Activated T-helper 2 cell treated with anti-CD3 and anti-CD28 coated beads, Interferon-gamma antibody, Interleukin-2, Interleukin-4, amounts not matched to agents 10 μg/mL and 5 μg/mL and 100 μg/mL, durations not matched to agents 14 hours and 24 hours and 36 hours (primary cell): ENCODE measurements around the gene SOBP. TPM values are rescaled to one million over a fixed set of nuclear protein-coding genes. Genes with fewer than 3 reads are reported as not detected.

Source experiments
- DNase-seq: peaks from one replicate; pipeline ENCODE4 v3.0.0; 2021; ENCODE audit warnings: low spot score
- H3K27ac Mint-ChIP-seq: one replicate; pipeline ENCODE4 v1.8.0; 2021; ENCODE audit warnings: mixed read lengths
- H3K27me3 Mint-ChIP-seq: one replicate; pipeline ENCODE4 v1.8.0; 2021; ENCODE audit warnings: low read depth, mixed read lengths
- H3K36me3 Mint-ChIP-seq: one replicate; pipeline ENCODE4 v1.8.0; 2021; ENCODE audit warnings: low read depth, mixed read lengths
- H3K4me1 Mint-ChIP-seq: one replicate; pipeline ENCODE4 v1.8.0; 2021; ENCODE audit warnings: low read depth, mixed read lengths
- H3K4me3 Mint-ChIP-seq: one replicate; pipeline ENCODE4 v1.8.0; 2021; ENCODE audit warnings: low read depth, mild to moderate bottlenecking, moderate library complexity, mixed read lengths
- H3K9me3 Mint-ChIP-seq: one replicate; pipeline ENCODE4 v1.8.0; 2021; ENCODE audit warnings: mixed read lengths
- intact Hi-C: fragments of 100-400 bp; cut with micrococcal nuclease; formaldehyde crosslinking; loops from one replicate; pipeline ENCODE4 v1.15.1; 2023
- total RNA-seq: library from RNA; stranded (reverse); gene quantifications from 2 replicates; pipeline ENCODE4 v1.2.3, GENCODE V29; 2022

SOBP gene
- total RNA-seq, 1 donor from 2014 or later = 0.18 TPM

GRCh38 chr6:107699697-107700325, 209.9 kb downstream of the SOBP start:
- Mint-ChIP-seq H3K9me3 (no peaks in the 10 kb centered on the region), H3K27ac (no peak overlapping the region), H3K4me3 (no peak overlapping the region), H3K27me3 (peaks cover 29% of the 10 kb centered on the region), H3K36me3 (no peaks in the 10 kb centered on the region), H3K4me1 (peaks cover 2% of the 10 kb centered on the region)
- no peak for DNase-seq
- intact Hi-C loops = no loop called here

GRCh38 chr6:107703606-107704005, 213.7 kb downstream of the SOBP start:
- Mint-ChIP-seq H3K27me3 (peaks cover 13% of the 10 kb centered on the region), H3K9me3 (no peaks in the 10 kb centered on the region)

GRCh38 chr6:107704347-107705013, 214.6 kb downstream of the SOBP start:
- H3K27ac Mint-ChIP-seq = no peak overlapping the region
- intact Hi-C loops = loop anchor here (2.0 to 5.0 kb wide), 2 partner anchors 30 to 38 kb away; no protein-coding TSS in a partner anchor
- H3K36me3 Mint-ChIP-seq = no peaks in the 10 kb centered on the region
- no peaks in the 10 kb centered on the region for H3K9me3 Mint-ChIP-seq
- no peak overlapping the region for H3K4me3 Mint-ChIP-seq
- no peak for DNase-seq
- H3K27me3 Mint-ChIP-seq = peaks cover 17% of the 10 kb centered on the region
- H3K4me1 Mint-ChIP-seq = peaks cover 6% of the 10 kb centered on the region

More at GRCh38 chr6:107703606-107704005, 213.7 kb downstream of the SOBP start:
- Mint-ChIP-seq H3K4me1 (peaks cover 4% of the 10 kb centered on the region), H3K27ac (no peak overlapping the region), H3K4me3 (no peak overlapping the region), H3K36me3 (no peaks in the 10 kb centered on the region)
- intact Hi-C loops = loop anchor here (2.0 kb wide), 1 partner anchor 29 kb away; no protein-coding TSS in a partner anchor
- no peak for DNase-seq

GRCh38 chr6:107706516-107707115, 216.7 kb downstream of the SOBP start:
- intact Hi-C loops = loop anchor here (5.0 kb wide), 1 partner anchor 36 kb away; no protein-coding TSS in a partner anchor
- Mint-ChIP-seq H3K4me1 (peaks cover 6% of the 10 kb centered on the region), H3K9me3 (no peaks in the 10 kb centered on the region), H3K27ac (no peak overlapping the region), H3K36me3 (no peaks in the 10 kb centered on the region), H3K27me3 (peaks cover 17% of the 10 kb centered on the region), H3K4me3 (no peak overlapping the region)
- no peak for DNase-seq

GRCh38 chr6:107707346-107708275, 217.7 kb downstream of the SOBP start:
- H3K9me3 Mint-ChIP-seq = no peaks in the 10 kb centered on the region
- intact Hi-C loops = loop anchor here (5.0 kb wide), 1 partner anchor 35 kb away; no protein-coding TSS in a partner anchor
- peaks cover 16% of the 10 kb centered on the region for H3K27me3 Mint-ChIP-seq
- H3K4me1 Mint-ChIP-seq = peaks cover 13% of the 10 kb centered on the region
- no peaks in the 10 kb centered on the region for H3K36me3 Mint-ChIP-seq
- no peak overlapping the region for H3K4me3 Mint-ChIP-seq
- no peak overlapping the region for H3K27ac Mint-ChIP-seq
- no peak for DNase-seq

GRCh38 chr6:107708435-107708834, 218.5 kb downstream of the SOBP start:
- H3K4me3 Mint-ChIP-seq = no peak overlapping the region

GRCh38 chr6:107709341-107709740, 219.4 kb downstream of the SOBP start:
- DNase-seq = no peak
- Mint-ChIP-seq H3K9me3 (no peaks in the 10 kb centered on the region), H3K27ac (no peak overlapping the region), H3K4me1 (peaks cover 30% of the 10 kb centered on the region), H3K36me3 (no peaks in the 10 kb centered on the region), H3K4me3 (no peak overlapping the region), H3K27me3 (peaks cover 13% of the 10 kb centered on the region)
- intact Hi-C loops = loop anchor here (5.0 kb wide), 1 partner anchor 33 kb away; no protein-coding TSS in a partner anchor

More at GRCh38 chr6:107708435-107708834, 218.5 kb downstream of the SOBP start:
- Mint-ChIP-seq H3K27me3 (peaks cover 16% of the 10 kb centered on the region), H3K9me3 (no peaks in the 10 kb centered on the region), H3K36me3 (no peaks in the 10 kb centered on the region), H3K27ac (no peak overlapping the region), H3K4me1 (peaks cover 22% of the 10 kb centered on the region)
- intact Hi-C loops = loop anchor here (5.0 kb wide), 1 partner anchor 34 kb away; no protein-coding TSS in a partner anchor
- DNase-seq = no peak

Other genes starting within 250 kb of the SOBP start
- 13.0 and 14.4 TPM in 2 replicates for gene PDSS2, start 30.6 kb upstream of the SOBP start, total RNA-seq